Dendritic cell treated with granulocyte-macrophage colony-stimulating factor and Interleukin-4, amounts not matched to agents 40 ng/mL and 50 ng/mL, for 4 days (primary cell): ENCODE data around the gene GPR107.

ENCODE experiments used
- H3K27ac Mint-ChIP-seq: one replicate; pipeline ENCODE4 v1.8.0; 2022; ENCODE audit warnings: mild to moderate bottlenecking, mixed read lengths
- H3K27me3 Mint-ChIP-seq: one replicate; pipeline ENCODE4 v1.8.0; 2022; ENCODE audit warnings: mild to moderate bottlenecking, mixed read lengths
- H3K36me3 Mint-ChIP-seq: one replicate; pipeline ENCODE4 v1.8.0; 2022; ENCODE audit warnings: low read depth, mixed read lengths
- H3K4me1 Mint-ChIP-seq: one replicate; pipeline ENCODE4 v1.8.0; 2022; ENCODE audit warnings: low read depth, mixed read lengths
- H3K4me3 Mint-ChIP-seq: one replicate; pipeline ENCODE4 v1.8.0; 2022; ENCODE audit warnings: mild to moderate bottlenecking, moderate library complexity, mixed read lengths
- H3K9me3 Mint-ChIP-seq: one replicate; pipeline ENCODE4 v1.8.0; 2022; ENCODE audit warnings: mixed read lengths
- intact Hi-C: fragments of 100-400 bp; cut with micrococcal nuclease; formaldehyde crosslinking; loops from one replicate; pipeline ENCODE4 v1.15.0; 2022

Gene GPR107

DNA sequence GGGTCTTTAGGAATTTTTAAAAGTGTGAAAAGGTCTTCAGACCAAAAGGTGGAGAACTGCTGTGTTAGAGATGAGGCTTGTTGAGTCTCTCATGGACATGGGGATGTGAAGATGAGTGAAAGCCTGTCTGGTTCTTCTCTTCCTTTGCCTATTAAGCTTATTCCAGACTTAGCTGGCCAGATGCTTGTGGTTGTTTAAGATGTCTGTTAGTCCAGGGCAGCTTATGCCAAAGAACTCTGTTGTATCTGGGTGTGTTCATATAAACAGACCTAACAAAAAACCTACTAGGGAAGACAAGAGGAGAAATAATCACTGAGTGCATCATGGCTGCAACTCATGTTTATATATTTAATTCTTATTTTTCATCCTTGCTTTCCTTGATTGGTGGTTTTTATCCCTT, 61.0 kb downstream of the GPR107 start:
- no peaks in the 10 kb centered on the region for H3K9me3 Mint-ChIP-seq
- peaks cover 6% of the 10 kb centered on the region for H3K4me1 Mint-ChIP-seq
- H3K4me3 Mint-ChIP-seq: no peak overlapping the region
- intact Hi-C loops: no loop called here
- no peaks in the 10 kb centered on the region for H3K27me3 Mint-ChIP-seq
- H3K36me3 Mint-ChIP-seq: peaks cover 90% of the 10 kb centered on the region
- no peak overlapping the region for H3K27ac Mint-ChIP-seq

DNA sequence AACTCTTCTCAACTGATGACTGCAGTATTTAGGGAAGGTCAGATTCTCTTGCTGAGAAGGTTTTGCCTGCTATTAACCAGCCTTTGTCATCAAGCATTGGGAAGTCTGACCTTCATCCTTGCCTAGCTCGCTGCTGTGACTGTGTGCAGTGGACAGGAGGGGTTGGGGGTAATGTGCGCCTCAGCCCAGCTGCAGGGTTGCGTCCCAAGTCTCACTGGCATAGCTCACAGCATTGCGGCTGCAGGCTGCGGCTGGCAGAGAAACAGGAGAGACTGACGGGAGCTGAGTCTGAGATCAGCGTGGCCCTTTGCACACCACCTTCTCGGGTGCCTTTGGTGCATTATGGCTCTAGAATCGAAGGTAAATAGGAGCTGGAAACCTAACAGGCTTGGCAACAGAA, 62.6 kb downstream of the GPR107 start:
- no peaks in the 10 kb centered on the region for H3K27me3 Mint-ChIP-seq
- peaks cover 6% of the 10 kb centered on the region for H3K4me1 Mint-ChIP-seq
- no peak overlapping the region for H3K27ac Mint-ChIP-seq
- H3K4me3 Mint-ChIP-seq: no peak overlapping the region
- peaks cover 90% of the 10 kb centered on the region for H3K36me3 Mint-ChIP-seq
- intact Hi-C loops: no loop called here
- H3K9me3 Mint-ChIP-seq: no peaks in the 10 kb centered on the region

DNA sequence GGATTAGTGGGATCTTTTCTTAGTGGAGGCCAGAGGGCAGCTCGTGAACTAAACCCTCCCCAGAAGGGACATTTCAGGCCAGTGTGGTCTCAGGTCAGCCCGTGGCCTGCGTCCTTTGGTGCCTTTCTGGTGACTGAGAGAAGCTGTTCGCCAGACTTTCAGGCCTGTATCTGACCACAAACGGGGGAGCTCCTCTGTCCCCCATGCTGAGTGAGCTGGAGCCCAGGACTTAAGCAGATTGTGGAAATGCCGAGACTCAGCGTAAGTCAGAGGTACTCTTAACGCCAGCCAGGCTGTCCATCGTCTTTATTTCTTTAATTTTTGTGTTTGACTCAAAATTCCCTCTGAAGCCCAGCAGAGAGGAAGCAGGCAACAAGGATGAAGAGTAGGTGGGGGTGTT, 63.7 kb downstream of the GPR107 start:
- H3K27ac Mint-ChIP-seq: no peak overlapping the region
- intact Hi-C loops: no loop called here
- peaks cover 90% of the 10 kb centered on the region for H3K36me3 Mint-ChIP-seq
- H3K9me3 Mint-ChIP-seq: no peaks in the 10 kb centered on the region
- H3K4me1 Mint-ChIP-seq: peaks cover 6% of the 10 kb centered on the region
- H3K4me3 Mint-ChIP-seq: no peak overlapping the region
- H3K27me3 Mint-ChIP-seq: no peaks in the 10 kb centered on the region

DNA sequence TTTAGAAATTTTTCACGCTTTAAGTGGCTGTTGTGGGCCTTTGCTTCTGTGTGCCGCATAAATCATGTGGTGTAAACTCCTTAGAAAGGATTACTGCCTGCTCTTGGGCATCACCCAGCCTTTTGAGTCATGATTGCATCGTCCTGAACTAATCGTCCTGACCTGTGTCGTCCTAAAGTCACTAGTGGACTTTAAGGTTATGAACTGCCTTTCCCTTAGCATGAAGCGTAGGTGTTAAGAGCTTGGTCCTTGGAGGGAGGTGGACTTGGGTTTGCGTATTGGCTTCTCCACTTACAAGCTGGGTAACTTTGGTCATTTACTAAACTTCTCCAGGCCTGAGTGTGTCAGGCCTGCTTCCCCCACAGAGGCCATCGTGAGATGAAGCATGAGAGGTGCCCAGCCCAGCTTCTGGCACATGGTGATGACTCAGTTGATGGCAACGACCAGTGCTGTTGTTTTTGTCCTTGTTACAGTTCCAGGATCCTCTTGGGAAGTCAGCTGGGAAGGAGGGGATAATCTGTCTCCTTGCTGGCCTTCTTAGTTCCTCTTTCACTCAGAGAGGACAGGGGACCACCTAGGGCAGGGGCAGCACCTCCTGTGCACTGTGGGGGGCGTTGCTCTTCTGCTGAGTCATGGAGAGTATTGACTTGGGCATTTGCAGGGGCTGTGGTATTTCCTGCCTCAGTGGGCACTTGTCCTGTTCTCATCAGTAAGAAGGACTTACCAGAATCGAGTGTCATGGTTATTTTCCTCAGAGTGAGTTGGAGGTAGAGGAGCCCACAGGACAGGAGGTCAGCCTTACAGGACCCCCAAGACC, 64.3 kb downstream of the GPR107 start:
- Mint-ChIP-seq H3K36me3 (peaks cover 90% of the 10 kb centered on the region), H3K9me3 (no peaks in the 10 kb centered on the region), H3K4me1 (peaks cover 6% of the 10 kb centered on the region), H3K4me3 (no peak overlapping the region), H3K27ac (peak overlapping the region; percentile 5), H3K27me3 (no peaks in the 10 kb centered on the region)
- intact Hi-C loops: no loop called here

DNA sequence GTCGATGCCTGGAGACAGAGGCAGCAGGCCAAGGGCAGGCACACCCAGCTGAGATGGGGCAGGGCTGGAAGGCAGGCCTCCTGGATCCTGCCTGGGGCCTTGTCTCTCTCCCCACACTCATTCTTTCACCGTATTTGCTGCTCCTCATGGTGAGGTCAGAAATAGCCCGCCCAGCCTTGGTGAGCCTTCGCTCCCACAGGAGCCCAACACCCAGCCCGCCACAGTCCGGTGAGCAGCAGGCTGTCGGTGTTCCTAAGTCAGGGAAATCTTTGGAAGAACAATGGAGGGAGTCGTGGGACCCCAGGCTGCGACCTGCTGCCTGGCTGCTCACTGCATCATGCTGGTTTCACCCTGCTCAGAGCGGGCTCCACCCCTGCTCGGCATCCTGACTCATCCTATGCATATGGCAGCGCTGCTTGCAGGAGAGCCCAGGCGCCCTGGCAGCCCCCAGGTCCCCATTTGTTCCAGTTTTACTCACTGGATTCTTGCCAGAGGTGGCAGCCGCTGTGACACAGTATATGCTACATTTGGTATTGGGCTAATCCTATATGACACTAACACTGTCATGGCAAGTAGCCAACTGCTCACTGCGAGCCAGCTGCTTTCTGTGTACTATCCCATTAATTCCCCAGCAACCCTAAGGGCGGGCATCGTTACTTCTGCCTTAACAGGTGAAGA, 65.3 kb downstream of the GPR107 start:
- Mint-ChIP-seq H3K36me3 (peaks cover 96% of the 10 kb centered on the region), H3K4me1 (peaks cover 6% of the 10 kb centered on the region)

DNA sequence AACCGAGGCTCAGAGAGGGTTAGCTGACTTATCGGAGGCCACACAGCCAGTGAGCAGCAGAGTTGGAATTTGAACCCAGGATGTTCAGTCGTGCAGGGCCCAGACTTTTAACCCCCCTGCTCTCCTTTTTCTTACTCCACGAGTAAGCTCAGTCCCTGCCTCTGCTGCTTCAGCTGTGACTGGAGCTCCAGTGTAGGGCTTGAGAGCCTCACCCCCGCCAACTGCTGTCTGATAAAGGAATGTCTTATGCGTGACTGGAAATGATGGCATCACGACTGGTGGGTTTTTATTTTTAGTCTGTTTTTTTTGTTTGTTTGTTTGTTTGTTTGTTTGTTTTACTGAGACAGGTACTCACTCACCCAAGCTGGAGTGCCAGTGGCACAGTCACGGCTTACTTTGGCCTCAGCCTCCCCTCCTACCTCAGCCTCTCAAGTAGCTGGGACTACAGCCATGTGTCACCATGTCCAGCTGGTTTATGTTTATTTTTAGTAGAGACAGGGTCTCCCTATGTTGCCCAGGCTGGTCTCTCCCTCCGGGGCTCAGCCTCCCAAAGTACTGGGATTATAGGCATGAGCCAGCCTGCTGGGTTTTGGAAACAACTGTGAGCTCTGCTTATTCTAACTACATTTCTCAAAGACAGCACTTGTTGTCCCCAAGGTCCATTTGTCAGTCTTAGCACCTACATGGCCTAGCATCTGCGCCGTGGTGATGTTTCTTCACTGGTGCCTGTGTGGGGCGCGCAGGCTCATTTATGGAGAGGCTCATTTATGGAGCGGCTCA, 66.0 kb downstream of the GPR107 start:
- Mint-ChIP-seq H3K9me3 (no peaks in the 10 kb centered on the region), H3K27me3 (no peaks in the 10 kb centered on the region), H3K4me1 (peaks cover 6% of the 10 kb centered on the region), H3K36me3 (peaks cover 99% of the 10 kb centered on the region), H3K27ac (no peak overlapping the region), H3K4me3 (no peak overlapping the region)
- intact Hi-C loops: no loop called here

More for the DNA sequence above, 65.3 kb downstream of the GPR107 start:
- intact Hi-C loops: no loop called here
- Mint-ChIP-seq H3K9me3 (no peaks in the 10 kb centered on the region), H3K27me3 (no peaks in the 10 kb centered on the region), H3K4me3 (no peak overlapping the region), H3K27ac (peak overlapping the region; percentile 5)

DNA sequence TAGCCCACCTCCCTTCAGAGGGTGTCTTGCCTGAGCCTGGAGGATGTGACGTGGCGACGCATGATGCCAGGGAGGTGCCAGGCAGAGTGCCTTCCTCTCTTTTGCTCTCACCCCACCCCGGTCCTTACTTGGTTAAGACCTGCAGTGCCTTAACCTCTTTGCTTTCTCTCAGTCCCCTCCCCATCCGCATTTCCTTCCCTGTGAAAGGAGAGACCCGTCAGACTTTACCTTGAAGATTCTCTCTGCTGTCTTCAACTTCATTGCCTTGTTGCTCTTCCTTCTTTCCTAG, 66.5 kb downstream of the GPR107 start:
- intact Hi-C loops: no loop called here
- no peak overlapping the region for H3K27ac Mint-ChIP-seq
- peaks cover 6% of the 10 kb centered on the region for H3K4me1 Mint-ChIP-seq
- no peaks in the 10 kb centered on the region for H3K27me3 Mint-ChIP-seq
- H3K36me3 Mint-ChIP-seq: peaks cover 99% of the 10 kb centered on the region
- H3K9me3 Mint-ChIP-seq: no peaks in the 10 kb centered on the region
- H3K4me3 Mint-ChIP-seq: no peak overlapping the region

DNA sequence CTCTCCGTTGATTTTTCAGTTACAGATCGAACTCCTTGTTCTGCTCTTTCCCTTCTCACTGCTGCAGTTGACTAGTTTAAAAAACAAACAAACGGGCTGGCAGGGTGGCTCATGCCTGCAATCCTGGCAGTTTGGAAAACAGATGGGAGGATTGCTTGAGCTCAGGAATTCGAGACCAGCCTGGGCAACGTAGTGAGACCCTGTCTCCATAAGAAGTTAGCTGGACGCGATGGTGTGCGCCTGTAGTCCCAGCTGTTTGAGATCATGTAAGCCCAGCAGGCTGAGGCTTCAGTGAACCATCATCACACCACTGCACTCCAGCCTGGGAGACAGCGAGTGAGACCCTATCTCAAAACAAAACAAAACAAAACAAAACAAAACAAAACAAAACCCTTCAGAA, 67.1 kb downstream of the GPR107 start:
- no peaks in the 10 kb centered on the region for H3K9me3 Mint-ChIP-seq
- H3K4me3 Mint-ChIP-seq: no peak overlapping the region
- peaks cover 6% of the 10 kb centered on the region for H3K4me1 Mint-ChIP-seq
- intact Hi-C loops: no loop called here
- no peaks in the 10 kb centered on the region for H3K27me3 Mint-ChIP-seq
- peaks cover 99% of the 10 kb centered on the region for H3K36me3 Mint-ChIP-seq
- H3K27ac Mint-ChIP-seq: no peak overlapping the region

DNA sequence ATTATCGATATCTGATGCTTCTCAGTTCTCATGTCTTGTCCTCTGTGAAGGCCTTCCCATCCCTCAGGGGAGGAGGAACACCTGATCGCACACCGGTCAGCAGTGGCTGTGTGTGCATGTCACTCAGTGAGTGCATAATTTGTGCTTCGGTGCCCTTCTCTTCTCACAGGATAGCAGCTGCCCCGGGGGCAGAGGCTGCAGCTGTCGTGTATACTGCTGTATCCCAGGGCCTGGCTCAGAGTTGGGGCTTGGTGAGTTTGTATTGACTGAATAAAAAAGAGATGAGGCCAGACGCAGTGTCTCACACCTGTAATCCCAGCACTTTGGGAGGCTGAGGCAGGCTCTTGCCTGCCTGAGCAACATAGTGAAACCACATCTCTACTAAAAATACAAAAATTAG, 68.8 kb downstream of the GPR107 start:
- H3K4me1 Mint-ChIP-seq: peaks cover 12% of the 10 kb centered on the region
- H3K27ac Mint-ChIP-seq: no peak overlapping the region
- intact Hi-C loops: no loop called here
- H3K27me3 Mint-ChIP-seq: no peaks in the 10 kb centered on the region
- no peak overlapping the region for H3K4me3 Mint-ChIP-seq
- H3K9me3 Mint-ChIP-seq: no peaks in the 10 kb centered on the region
- H3K36me3 Mint-ChIP-seq: peaks cover 100% of the 10 kb centered on the region

DNA sequence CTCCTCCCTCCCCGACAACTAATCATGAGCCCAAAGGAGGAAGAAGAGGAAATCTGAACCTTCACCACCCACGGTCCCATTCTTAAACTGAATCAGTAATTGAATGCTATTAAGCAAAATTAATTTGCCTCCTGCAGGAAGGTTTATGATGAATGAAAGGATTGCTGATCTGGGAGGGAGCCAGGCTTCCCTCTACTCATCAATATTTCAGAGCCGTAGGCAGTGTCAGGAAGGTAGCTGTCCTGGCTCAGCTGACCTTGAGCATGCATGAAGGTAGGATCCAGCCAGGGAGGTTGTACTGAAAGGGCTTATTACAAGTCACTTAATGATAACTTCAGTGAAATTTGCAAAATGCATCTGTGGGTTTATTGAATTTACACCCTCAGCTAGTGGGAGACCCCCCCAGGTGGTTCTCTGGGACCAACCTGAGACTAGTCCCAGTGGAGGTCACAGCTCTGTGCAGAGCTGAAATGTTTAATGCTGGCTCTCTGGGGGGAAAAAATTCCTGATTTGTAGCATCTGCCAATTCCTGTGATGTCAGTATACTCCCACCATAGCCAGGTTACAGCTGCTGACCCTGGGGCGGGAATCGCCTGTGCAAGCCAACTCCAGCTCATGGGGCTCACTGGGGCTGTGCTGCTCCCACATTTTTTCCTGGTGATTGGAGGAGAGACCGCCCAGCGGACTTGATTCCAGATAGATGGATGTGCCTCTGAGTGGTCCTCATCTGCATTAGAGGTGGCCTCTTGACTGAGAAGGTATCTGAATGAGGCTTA, 70.6 kb downstream of the GPR107 start:
- Mint-ChIP-seq H3K36me3 (peaks cover 99% of the 10 kb centered on the region), H3K9me3 (no peaks in the 10 kb centered on the region), H3K27ac (no peak overlapping the region), H3K4me1 (peaks cover 28% of the 10 kb centered on the region), H3K4me3 (no peak overlapping the region), H3K27me3 (no peaks in the 10 kb centered on the region)
- intact Hi-C loops: no loop called here

DNA sequence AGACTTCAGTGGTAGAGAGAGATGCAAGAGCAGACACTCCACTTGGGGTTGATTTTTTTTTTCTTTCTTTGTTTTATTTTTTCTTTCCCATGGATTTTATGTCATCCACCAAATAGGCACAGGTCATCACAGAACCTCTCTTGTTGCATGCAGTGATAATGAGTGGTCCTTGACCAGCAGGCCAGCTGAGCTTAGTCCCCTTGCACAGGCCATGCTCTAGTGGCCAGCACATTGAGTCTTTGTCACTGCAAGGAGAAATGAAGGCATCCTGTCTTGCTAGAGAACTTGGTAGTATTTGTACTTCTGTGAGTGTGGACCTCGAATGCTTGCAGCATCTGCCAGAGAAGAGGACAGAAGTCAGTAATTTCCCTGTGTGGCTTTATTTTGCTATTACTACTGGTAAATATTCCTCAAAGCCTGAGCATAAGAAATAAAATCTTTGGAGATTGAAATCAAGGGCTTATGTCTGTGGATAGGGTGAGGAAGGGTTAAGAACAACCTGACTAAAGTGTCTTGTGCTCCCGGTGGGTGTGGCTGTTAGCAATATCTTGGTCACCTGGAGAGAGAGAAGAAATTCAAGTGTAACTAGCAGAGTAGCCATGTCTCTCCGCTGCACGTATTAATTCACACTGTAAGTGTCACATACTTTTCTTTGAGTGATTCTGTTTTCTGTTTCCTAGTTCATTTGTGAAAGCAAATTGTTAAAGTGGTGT, 73.2 kb downstream of the GPR107 start:
- Mint-ChIP-seq H3K4me3 (no peak overlapping the region), H3K27ac (no peak overlapping the region), H3K36me3 (peaks cover 99% of the 10 kb centered on the region), H3K9me3 (no peaks in the 10 kb centered on the region), H3K4me1 (peaks cover 45% of the 10 kb centered on the region), H3K27me3 (no peaks in the 10 kb centered on the region)
- intact Hi-C loops: no loop called here

DNA sequence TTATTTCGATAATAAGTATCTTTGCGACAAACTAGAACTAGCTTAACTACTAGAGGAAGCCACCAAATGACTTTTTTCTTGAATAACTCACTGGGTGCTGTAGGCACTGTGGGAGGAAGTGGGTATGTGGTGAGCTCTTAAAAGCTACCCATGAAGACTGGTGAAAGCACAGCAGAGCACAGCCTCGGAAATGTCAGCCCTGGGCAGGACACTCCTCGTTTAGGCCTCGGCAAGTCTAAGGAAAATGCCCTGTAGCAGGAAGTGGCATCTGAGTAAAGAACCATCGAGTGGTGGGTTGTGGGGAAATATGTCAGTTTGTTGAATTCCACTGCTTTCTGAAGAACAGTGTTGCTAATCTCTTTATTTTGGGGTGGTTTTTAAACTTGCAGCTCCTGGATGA, 74.5 kb downstream of the GPR107 start:
- H3K27ac Mint-ChIP-seq: peak overlapping the region; percentile 94
- H3K9me3 Mint-ChIP-seq: no peaks in the 10 kb centered on the region
- H3K27me3 Mint-ChIP-seq: no peaks in the 10 kb centered on the region
- H3K4me3 Mint-ChIP-seq: peak overlapping the region; percentile 59
- peaks cover 45% of the 10 kb centered on the region for H3K4me1 Mint-ChIP-seq
- peaks cover 99% of the 10 kb centered on the region for H3K36me3 Mint-ChIP-seq
- intact Hi-C loops: no loop called here

DNA sequence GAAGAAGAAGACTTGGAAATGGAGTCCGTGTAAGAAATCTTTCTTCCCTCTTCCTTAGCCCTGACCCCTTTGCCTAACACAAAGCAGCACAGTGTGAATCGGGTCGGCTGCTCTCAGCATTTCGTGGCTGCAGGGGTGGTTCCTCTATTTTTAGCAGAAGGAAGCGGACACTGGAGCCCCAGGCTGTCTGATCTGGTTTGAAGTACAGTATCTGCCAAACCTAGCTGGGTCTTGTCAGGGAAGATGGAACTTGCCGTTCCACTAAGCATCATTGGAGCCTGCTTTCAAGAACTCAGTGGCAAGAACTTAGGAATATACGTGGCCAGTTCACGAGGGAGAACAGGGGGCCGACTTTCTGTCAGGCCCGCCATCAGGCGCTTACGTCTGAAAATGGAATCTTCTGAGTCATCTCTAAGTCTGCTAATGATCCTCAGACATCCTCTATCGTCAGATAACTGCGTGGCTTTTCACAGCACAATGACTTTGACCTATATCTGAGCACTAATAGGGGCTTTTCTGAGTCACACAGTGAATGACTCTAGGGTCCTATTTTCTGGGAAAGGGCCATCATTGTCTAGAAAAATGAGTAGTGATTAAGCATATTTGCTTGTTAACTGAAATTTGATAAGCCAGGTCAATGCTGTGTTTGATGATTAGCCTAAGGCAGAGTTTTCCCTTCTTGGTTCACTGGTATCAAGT, 75.2 kb downstream of the GPR107 start:
- Mint-ChIP-seq H3K27me3 (no peaks in the 10 kb centered on the region), H3K4me1 (peaks cover 45% of the 10 kb centered on the region), H3K9me3 (no peaks in the 10 kb centered on the region), H3K27ac (peak overlapping the region; percentile 94), H3K36me3 (peaks cover 99% of the 10 kb centered on the region), H3K4me3 (peak overlapping the region; percentile 59)
- intact Hi-C loops: no loop called here
